Adipocyte (in vitro differentiated cells): ENCODE measurements around the gene G3BP1.

Source experiments
- DNase-seq: peaks from one replicate; pipeline ENCODE4 v3.0.0-alpha.2; 2015; ENCODE audit warnings: low read depth
- H3K27me3 ChIP-seq: replicated peaks from 2 replicates; pipeline ENCODE4 v1.7.0; 2013; ENCODE audit warnings: mild to moderate bottlenecking, low read length, moderate library complexity; ENCODE audit not compliant: control insufficient read depth, insufficient read depth
- H3K36me3 ChIP-seq: 2 replicates; pipeline ENCODE4 v1.7.0; 2013; ENCODE audit warnings: low read length, mild to moderate bottlenecking, moderate library complexity; ENCODE audit not compliant: control insufficient read depth, insufficient read depth, severe bottlenecking
- H3K4me1 ChIP-seq: 2 replicates; pipeline ENCODE4 v1.7.0; 2013; ENCODE audit warnings: mild to moderate bottlenecking, low read length, moderate library complexity; ENCODE audit not compliant: control insufficient read depth, insufficient read depth
- H3K4me3 ChIP-seq: 2 replicates; pipeline ENCODE4 v1.7.0; 2013; ENCODE audit warnings: mild to moderate bottlenecking, low read length, moderate library complexity
- H3K9ac ChIP-seq: 2 replicates; pipeline ENCODE4 v1.7.0; 2013; ENCODE audit warnings: mild to moderate bottlenecking, low read length, moderate library complexity
- H3K9me3 ChIP-seq: 2 replicates; pipeline ENCODE4 v1.7.0; 2013; ENCODE audit warnings: mild to moderate bottlenecking, low read length, moderate library complexity; ENCODE audit not compliant: control insufficient read depth

The G3BP1 gene

GRCh38 chr5:151800532-151800931 lies 28.8 kb downstream of the G3BP1 start:
- no peak overlapping the region for H3K9ac ChIP-seq
- no peak for DNase-seq
- H3K36me3 ChIP-seq = peaks cover 97% of the 10 kb centered on the region
- no peak overlapping the region for H3K4me3 ChIP-seq
- no peaks in the 10 kb centered on the region for H3K27me3 ChIP-seq
- H3K9me3 ChIP-seq = no peaks in the 10 kb centered on the region
- peaks cover 12% of the 10 kb centered on the region for H3K4me1 ChIP-seq

- no peaks in the 10 kb centered on the region for H3K9me3 ChIP-seq
- H3K4me1 ChIP-seq = peaks cover 49% of the 10 kb centered on the region
- peak; percentile 46 for DNase-seq
- no peaks in the 10 kb centered on the region for H3K27me3 ChIP-seq
- peak overlapping the region; percentile 17 for H3K4me3 ChIP-seq
- H3K9ac ChIP-seq = no peak overlapping the region
- H3K36me3 ChIP-seq = peaks cover 58% of the 10 kb centered on the region
These were observed 33.9 kb downstream of the G3BP1 start for GRCh38 chr5:151805414-151806223.

- H3K9me3 ChIP-seq = no peaks in the 10 kb centered on the region
- no peaks in the 10 kb centered on the region for H3K27me3 ChIP-seq
- H3K4me1 ChIP-seq = peaks cover 79% of the 10 kb centered on the region
- peak; percentile 33 for DNase-seq
- H3K9ac ChIP-seq = peak overlapping the region; percentile 8
- peak overlapping the region; percentile 7 for H3K4me3 ChIP-seq
- H3K36me3 ChIP-seq = peaks cover 47% of the 10 kb centered on the region
These were observed 36.9 kb downstream of the G3BP1 start for GRCh38 chr5:151808451-151809169.

GRCh38 chr5:151810449-151810848 lies 38.7 kb downstream of the G3BP1 start:
- peaks cover 46% of the 10 kb centered on the region for H3K36me3 ChIP-seq

GRCh38 chr5:151810897-151811296 lies 39.1 kb downstream of the G3BP1 start:
- no peak overlapping the region for H3K4me3 ChIP-seq
- no peak for DNase-seq
- H3K9me3 ChIP-seq = no peaks in the 10 kb centered on the region
- no peaks in the 10 kb centered on the region for H3K27me3 ChIP-seq
- H3K4me1 ChIP-seq = peaks cover 80% of the 10 kb centered on the region
- H3K36me3 ChIP-seq = peaks cover 46% of the 10 kb centered on the region
- H3K9ac ChIP-seq = no peak overlapping the region

More at GRCh38 chr5:151810449-151810848, 38.7 kb downstream of the G3BP1 start:
- H3K27me3 ChIP-seq = no peaks in the 10 kb centered on the region
- H3K4me3 ChIP-seq = no peak overlapping the region
- H3K4me1 ChIP-seq = peaks cover 79% of the 10 kb centered on the region
- no peak overlapping the region for H3K9ac ChIP-seq
- no peaks in the 10 kb centered on the region for H3K9me3 ChIP-seq
- no peak for DNase-seq

GRCh38 chr5:151811593-151812321 lies 40.0 kb downstream of the G3BP1 start:
- no peak overlapping the region for H3K9ac ChIP-seq
- DNase-seq = no peak
- H3K9me3 ChIP-seq = no peaks in the 10 kb centered on the region
- H3K27me3 ChIP-seq = no peaks in the 10 kb centered on the region
- peaks cover 53% of the 10 kb centered on the region for H3K36me3 ChIP-seq
- no peak overlapping the region for H3K4me3 ChIP-seq
- peaks cover 77% of the 10 kb centered on the region for H3K4me1 ChIP-seq

- Histone ChIP-seq H3K36me3 (peaks cover 57% of the 10 kb centered on the region), H3K4me3 (no peak overlapping the region), H3K27me3 (no peaks in the 10 kb centered on the region), H3K9ac (no peak overlapping the region), H3K9me3 (no peaks in the 10 kb centered on the region), H3K4me1 (peaks cover 68% of the 10 kb centered on the region)
- peak; percentile 19 for DNase-seq
These were observed 41.1 kb downstream of the G3BP1 start for GRCh38 chr5:151812757-151813309.

GRCh38 chr5:151815051-151815450 lies 43.3 kb downstream of the G3BP1 start:
- peaks cover 63% of the 10 kb centered on the region for H3K4me1 ChIP-seq
- no peaks in the 10 kb centered on the region for H3K9me3 ChIP-seq
- no peak overlapping the region for H3K4me3 ChIP-seq

GRCh38 chr5:151819830-151820229 lies 48.1 kb downstream of the G3BP1 start:
- peaks cover 16% of the 10 kb centered on the region for H3K36me3 ChIP-seq
- no peak overlapping the region for H3K4me3 ChIP-seq
- no peaks in the 10 kb centered on the region for H3K9me3 ChIP-seq
- no peak for DNase-seq
- peaks cover 32% of the 10 kb centered on the region for H3K4me1 ChIP-seq
- no peaks in the 10 kb centered on the region for H3K27me3 ChIP-seq
- H3K9ac ChIP-seq = no peak overlapping the region

More at GRCh38 chr5:151815051-151815450, 43.3 kb downstream of the G3BP1 start:
- no peak overlapping the region for H3K9ac ChIP-seq
- H3K27me3 ChIP-seq = no peaks in the 10 kb centered on the region
- DNase-seq = no peak
- H3K36me3 ChIP-seq = peaks cover 50% of the 10 kb centered on the region

- peaks cover 12% of the 10 kb centered on the region for H3K36me3 ChIP-seq
- no peak overlapping the region for H3K4me3 ChIP-seq
- DNase-seq = no peak
- no peak overlapping the region for H3K9ac ChIP-seq
- H3K4me1 ChIP-seq = peaks cover 29% of the 10 kb centered on the region
- no peaks in the 10 kb centered on the region for H3K27me3 ChIP-seq
- H3K9me3 ChIP-seq = no peaks in the 10 kb centered on the region
These were observed 48.5 kb downstream of the G3BP1 start for GRCh38 chr5:151820271-151820670.

- Histone ChIP-seq H3K9me3 (no peaks in the 10 kb centered on the region), H3K27me3 (no peaks in the 10 kb centered on the region), H3K9ac (no peak overlapping the region), H3K4me3 (no peak overlapping the region), H3K4me1 (peaks cover 22% of the 10 kb centered on the region), H3K36me3 (peaks cover 11% of the 10 kb centered on the region)
- no peak for DNase-seq
These were observed 49.1 kb downstream of the G3BP1 start for GRCh38 chr5:151820903-151821302.
